B cell (primary cell): ENCODE results near the gene NEK6. TPM values are rescaled to one million over a fixed set of nuclear protein-coding genes. Genes with fewer than 3 reads are reported as not detected.
A peak's percentile ranks its signal among the peaks of the same experiment; 100 is the strongest.

Source experiments
- ATAC-seq: fragments of 200-7000 bp; cut with Tn5 transposase; one replicate; pipeline ENCODE4 v1.10.0; 2021; ENCODE audit warnings: low read depth, mild to moderate bottlenecking, moderate number of reproducible peaks, moderate library complexity
- CTCF ChIA-PET: fragments of 350-600 bp; sonication (Branson Sonifier 250); formaldehyde crosslinking; loops from one replicate; lab custom pipeline; 2021; ENCODE audit warnings: antibody characterized with exemption, inconsistent platforms; lab: Charles Lee
- POLR2A ChIA-PET: fragments of 350-600 bp; sonication (Branson Sonifier 250); formaldehyde crosslinking; loops from one replicate; lab custom pipeline; 2021; ENCODE audit warnings: antibody characterized with exemption; lab: Charles Lee
- DNase-seq: peaks from one replicate; pipeline ENCODE4 v3.0.0; 2013
- H2AFZ ChIP-seq: 2 replicates; pipeline ENCODE4 v1.6.1; 2012; ENCODE audit warnings: mild to moderate bottlenecking, low read depth, low read length; ENCODE audit not compliant: insufficient read depth, poor library complexity, severe bottlenecking
- H3K27ac ChIP-seq, 2 donors: 1 replicate in 1 of 2; 2 replicates in 1 of 2; pipeline ENCODE4 v1.5.1; 2012 to 2013; ENCODE audit warnings: low read length in 2 of 2, mild to moderate bottlenecking in 2 of 2, moderate library complexity in 1 of 2
- H3K27me3 ChIP-seq, 4 experiments: fragments of 200-600 bp in 1 of 4; sonication (generic) in 1 of 4; replicated peaks in 1 of 4; 1 replicate in 2 of 4; 2 replicates in 2 of 4; pipeline versions ENCODE4 v1.6.1 to v1.7.0; 2013 to 2016; ENCODE audit warnings: low read length in 3 of 4, mild to moderate bottlenecking in 2 of 4, mixed read lengths in 1 of 4, moderate library complexity in 1 of 4; ENCODE audit not compliant: insufficient read depth in 4 of 4, control insufficient read depth in 3 of 4; ENCODE audit errors: control extremely low read depth in 1 of 4
- H3K36me3 ChIP-seq, 2 experiments: replicated peaks in 1 of 2; 1 replicate in 1 of 2; 2 replicates in 1 of 2; pipeline versions ENCODE4 v1.6.1 to v1.7.1; 2013; ENCODE audit warnings: low read length in 1 of 2; ENCODE audit not compliant: insufficient read depth in 2 of 2, control insufficient read depth in 1 of 2; ENCODE audit errors: control extremely low read depth in 1 of 2, extremely low read depth in 1 of 2
- H3K4me1 ChIP-seq, 2 donors: fragments of 200-600 bp in 1 of 2; sonication (generic) in 1 of 2; 1 replicate in 1 of 2; 2 replicates in 1 of 2; pipeline versions ENCODE4 v1.5.1 to v1.6.1; 2013 to 2017; ENCODE audit warnings: low read length in 2 of 2; ENCODE audit not compliant: control insufficient read depth in 2 of 2, insufficient read depth in 2 of 2
- H3K4me2 ChIP-seq: replicated peaks from 2 replicates; pipeline ENCODE3; 2012; ENCODE audit warnings: mild to moderate bottlenecking, low read depth, low read length; ENCODE audit not compliant: poor library complexity, severe bottlenecking
- H3K4me3 ChIP-seq, 5 experiments: fragments of 200-600 bp in 1 of 5; sonication (generic) in 1 of 5; 1 replicate in 3 of 5; 2 replicates in 2 of 5; pipeline versions ENCODE4 v1.5.1 to v1.7.0; 2011 to 2016; ENCODE audit warnings: low read length in 4 of 5, mild to moderate bottlenecking in 4 of 5, low read depth in 2 of 5, control low read depth in 1 of 5, moderate library complexity in 1 of 5; ENCODE audit not compliant: insufficient read depth in 1 of 5; ENCODE audit errors: control extremely low read depth in 1 of 5, extremely low read depth in 1 of 5
- H3K79me2 ChIP-seq: fragments of 200-600 bp; sonication (generic); one replicate; pipeline ENCODE4 v1.6.0; 2016; ENCODE audit warnings: low read length; ENCODE audit not compliant: control insufficient read depth, insufficient read depth
- H3K9ac ChIP-seq: fragments of 200-600 bp; sonication (generic); 2 replicates; pipeline ENCODE4 v1.6.1; 2017; ENCODE audit warnings: mild to moderate bottlenecking, low read length, moderate library complexity
- H3K9me3 ChIP-seq, 3 donors: one replicate each; pipeline versions ENCODE4 v1.6.1 to v1.7.1; 2013; ENCODE audit warnings: low read length in 2 of 3; ENCODE audit not compliant: control insufficient read depth in 2 of 3, insufficient read depth in 1 of 3; ENCODE audit errors: control extremely low read depth in 1 of 3
- H4K20me1 ChIP-seq: 2 replicates; pipeline ENCODE4 v1.6.0; 2012; ENCODE audit warnings: mild to moderate bottlenecking, low read length; ENCODE audit not compliant: insufficient read depth, control insufficient read depth, poor library complexity, severe bottlenecking
- H3K27ac Mint-ChIP-seq: one replicate; pipeline ENCODE4 v1.8.0; 2021; ENCODE audit warnings: mixed read lengths
- H3K27me3 Mint-ChIP-seq: one replicate; pipeline ENCODE4 v1.8.0; 2021; ENCODE audit warnings: mixed read lengths
- H3K4me1 Mint-ChIP-seq: one replicate; pipeline ENCODE4 v1.8.0; 2021; ENCODE audit warnings: mixed read lengths
- H3K4me3 Mint-ChIP-seq: one replicate; pipeline ENCODE4 v1.8.0; 2021; ENCODE audit warnings: mixed read lengths
- H3K9me3 Mint-ChIP-seq: one replicate; pipeline ENCODE4 v1.8.0; 2022; ENCODE audit warnings: mixed read lengths; ENCODE audit not compliant: insufficient read depth
- EZH2 ChIP-seq: IDR thresholded peaks from 2 replicates; pipeline ENCODE4 v1.6.1; 2012; ENCODE audit warnings: borderline replicate concordance, low read depth, mild to moderate bottlenecking, moderate library complexity, low read length; ENCODE audit not compliant: insufficient read depth, poor library complexity, severe bottlenecking
- WGBS: methylation state at CpG from one replicate; pipeline ENCODE4 v1.1.5; 2013; ENCODE audit warnings: missing lambda C conversion rate; ENCODE audit not compliant: insufficient coverage; 5-methylcytosine and 5-hydroxymethylcytosine counted together
- intact Hi-C: fragments of 100-400 bp; cut with micrococcal nuclease; formaldehyde crosslinking; loops from one replicate; pipeline ENCODE4 v1.10.0; 2022
- polyA plus RNA-seq: library from polyadenylated mRNA; depleted of rRNA; stranded (reverse); fragments of >200 nt; gene quantifications from 2 replicates; pipeline ENCODE4 v1.2.3, GENCODE V29; 2012
- total RNA-seq, 2 donors: library from RNA; stranded (reverse); fragments of 120-200 nt in 1 of 2; gene quantifications; 1 replicate in 1 of 2; 2 replicates in 1 of 2; pipeline versions ENCODE4 v1.2.3 to v1.2.4, GENCODE V29; 2013 to 2022
- TF ChIP-seq, protein P1 (sequence below): fragments of 200-600 bp; IDR thresholded peaks from one replicate; pipeline ENCODE4 v1.8.0; 2022; ENCODE audit warnings: antibody characterized with exemption, mild to moderate bottlenecking

Gene NEK6
- total and polyA plus RNA-seq, 2 donors (not counting 1 experiment from before 2014, with no cell fraction given), result 40.0 to 63.1 TPM

DNA sequence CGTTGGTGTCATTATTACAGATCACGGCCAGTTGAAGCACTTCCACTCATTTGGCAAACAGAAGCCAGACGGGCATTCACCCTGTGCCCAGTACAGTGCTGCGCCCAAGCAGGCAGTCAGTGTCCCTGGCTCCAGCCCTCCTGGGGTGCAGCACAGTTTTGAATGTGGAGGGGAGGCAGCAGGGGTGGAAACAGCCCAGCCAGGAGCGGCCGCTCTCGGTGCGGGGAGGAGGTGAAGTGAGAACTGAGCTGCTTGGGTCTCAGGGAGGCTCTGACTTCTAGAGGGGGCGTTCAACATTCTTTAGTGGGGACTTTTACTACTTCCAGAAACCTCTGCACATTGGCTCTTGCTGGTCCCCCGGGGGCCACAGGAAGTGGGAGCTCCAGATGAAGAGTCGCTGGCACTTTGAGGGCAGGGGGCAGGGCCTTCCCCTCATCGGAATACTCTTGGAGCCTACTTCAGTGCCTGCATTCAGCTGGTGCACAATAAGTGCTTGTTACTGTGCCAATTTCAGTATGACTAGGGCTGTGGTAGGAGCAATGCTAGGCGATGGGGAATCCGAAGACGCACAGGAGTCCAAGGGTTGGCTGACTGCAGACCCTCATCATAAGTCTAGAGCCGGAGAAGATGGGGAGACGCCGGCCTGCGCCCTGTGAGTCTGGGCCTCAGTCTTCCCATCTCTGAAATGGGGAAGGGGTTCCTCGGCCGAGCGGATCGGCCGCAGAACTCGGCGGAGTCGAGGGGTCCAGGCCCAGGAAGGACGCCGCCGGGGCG is 492 bp upstream of the NEK6 start:
- WGBS, result 24% methylated on average over 28 of the region's 31 CpGs
- Histone ChIP-seq H3K79me2 (peaks cover 40% of the 10 kb centered on the region), H3K27ac (peak overlapping the region in 1 of 2 donors; percentile 3), H3K9ac (peak overlapping the region; percentile 58), H4K20me1 (peaks cover 17% of the 10 kb centered on the region), H2AFZ (peak overlapping the region; percentile 23), H3K36me3 (no peaks in the 10 kb centered on the region), H3K9me3 (peaks cover 0 to 3% (median 0%) of the 10 kb centered on the region in 3 donors), H3K27me3 (no peaks in the 10 kb centered on the region), H3K4me2 (peak overlapping the region; percentile 72), H3K4me3 (peak overlapping the region in 4 of 5 experiments; percentile 32 to 63 (median 54)), H3K4me1 (peaks cover 42 to 61% of the 10 kb centered on the region in 2 donors)
- Mint-ChIP-seq H3K27ac (peak overlapping the region; percentile 95), H3K4me1 (peaks cover 65% of the 10 kb centered on the region), H3K9me3 (no peaks in the 10 kb centered on the region), H3K27me3 (no peaks in the 10 kb centered on the region), H3K4me3 (peak overlapping the region; percentile 93)
- CTCF ChIA-PET, result interaction anchor here (0.7 to 3.2 kb wide), 7 partner anchors 30 to 130 kb away, joined by 3 to 16 read pairs (median 3); no protein-coding TSS in a partner anchor
- no peak for ATAC-seq
- DNase-seq, result no peak
- POLR2A ChIA-PET, result interaction anchor here (0.9 to 3.3 kb wide), 3 partner anchors 31 to 39 kb away, joined by 3 to 23 read pairs (median 3); no protein-coding TSS in a partner anchor
- intact Hi-C loops, result loop anchor here (1.0 kb wide), 1 partner anchor 39 kb away; no protein-coding TSS in a partner anchor
- TF ChIP-seq, protein P1, sequence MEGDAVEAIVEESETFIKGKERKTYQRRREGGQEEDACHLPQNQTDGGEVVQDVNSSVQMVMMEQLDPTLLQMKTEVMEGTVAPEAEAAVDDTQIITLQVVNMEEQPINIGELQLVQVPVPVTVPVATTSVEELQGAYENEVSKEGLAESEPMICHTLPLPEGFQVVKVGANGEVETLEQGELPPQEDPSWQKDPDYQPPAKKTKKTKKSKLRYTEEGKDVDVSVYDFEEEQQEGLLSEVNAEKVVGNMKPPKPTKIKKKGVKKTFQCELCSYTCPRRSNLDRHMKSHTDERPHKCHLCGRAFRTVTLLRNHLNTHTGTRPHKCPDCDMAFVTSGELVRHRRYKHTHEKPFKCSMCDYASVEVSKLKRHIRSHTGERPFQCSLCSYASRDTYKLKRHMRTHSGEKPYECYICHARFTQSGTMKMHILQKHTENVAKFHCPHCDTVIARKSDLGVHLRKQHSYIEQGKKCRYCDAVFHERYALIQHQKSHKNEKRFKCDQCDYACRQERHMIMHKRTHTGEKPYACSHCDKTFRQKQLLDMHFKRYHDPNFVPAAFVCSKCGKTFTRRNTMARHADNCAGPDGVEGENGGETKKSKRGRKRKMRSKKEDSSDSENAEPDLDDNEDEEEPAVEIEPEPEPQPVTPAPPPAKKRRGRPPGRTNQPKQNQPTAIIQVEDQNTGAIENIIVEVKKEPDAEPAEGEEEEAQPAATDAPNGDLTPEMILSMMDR, result no peak
- TF ChIP-seq EZH2, result no peak
